GM12892 (cell line): ENCODE measurements around the gene RPS27.

ENCODE experiments used
- POLR2A ChIP-seq: IDR thresholded peaks from 2 replicates; pipeline ENCODE4 v1.6.1; 2011; ENCODE audit warnings: low read depth, low read length, control low read depth
- POLR2AphosphoS5 ChIP-seq: IDR thresholded peaks from 2 replicates; pipeline ENCODE4 v1.6.1; 2011; ENCODE audit warnings: low read depth, low read length, control low read depth
- TAF1 ChIP-seq: IDR thresholded peaks from 2 replicates; pipeline ENCODE4 v1.6.1; 2011; ENCODE audit warnings: low read depth, mild to moderate bottlenecking, control low read depth, low read length, borderline replicate concordance

- no peak for TF ChIP-seq TAF1
- no peak for TF ChIP-seq POLR2A
- no peak for TF ChIP-seq POLR2AphosphoS5
Measured at GRCh38 chr1:153944005-153944826, 46.3 kb upstream of the RPS27 start.
